Measurements from ENCODE around the gene ZNF107. TPM values are rescaled to one million over a fixed set of nuclear protein-coding genes. Genes with fewer than 3 reads are reported as not detected.

Gene ZNF107
- total RNA-seq: 5.6 and 5.8 TPM in 2 replicates
- 0.73 and 0.77 TPM in 2 replicates for polyA plus RNA-seq
- 0.98 and 1.2 TPM in 2 replicates for polyA plus RNA-seq (2011; cell fraction: cytosol; rRNA removed)
- 6.8 and 7.7 TPM in 2 replicates for polyA plus RNA-seq (2011; cell fraction: nucleus; rRNA removed)
- polyA plus RNA-seq (2012): 1.5 and 1.7 TPM in 2 replicates
- polyA minus RNA-seq: 2.9 and 3.5 TPM in 2 replicates
- 1.8 TPM for polyA minus RNA-seq (2011; cell fraction: cytosol; rRNA and poly(A)+ RNA removed)
- polyA minus RNA-seq (2011; cell fraction: nucleus; rRNA and poly(A)+ RNA removed): 6.8 and 11.5 TPM in 2 replicates
- Bru-seq, nascent RNA: percentile 89 among the genes with signal in this experiment
- percentile 74 among the genes with signal in this experiment for BruChase-seq, experiment 1, labeled RNA remaining after a 6-hour chase
- percentile 78 among the genes with signal in this experiment for BruChase-seq, experiment 2, labeled RNA remaining after a 2-hour chase
- long read RNA-seq, full-length matches to known transcripts: 3 of 7 reads
- long read RNA-seq, partial matches to known transcripts: 0 of 7 reads
- long read RNA-seq, other reads (novel, unspliced or antisense): 4 of 7 reads

- Histone ChIP-seq H3K36me3 (ENCODE audit: control insufficient read depth in 2 of 2, extremely low read depth in 1 of 2, insufficient read depth in 2 of 2, low read length in 2 of 2) (peaks cover 0 to 3% of the 10 kb centered on the region in 2 experiments), H3K79me2 (ENCODE audit: control insufficient read depth, insufficient read depth, low read length) (peaks cover 23% of the 10 kb centered on the region), H3K9me1 (replicated peaks; ENCODE audit: control insufficient read depth, extremely low read depth, insufficient read depth, low read length) (no peaks in the 10 kb centered on the region), H3K4me1 (ENCODE audit: control insufficient read depth, extremely low read depth, insufficient read depth, low read length) (peaks cover 8% of the 10 kb centered on the region), H3K9me3 (replicated peaks; ENCODE audit: control insufficient read depth, insufficient read depth, low read length) (no peaks in the 10 kb centered on the region), H3K27ac (ENCODE audit: insufficient read depth, low read depth, low read length) (peak within 1 kb of the TSS; percentile 68), H3K9ac (replicated peaks; ENCODE audit: extremely low read depth, insufficient read depth, low read length) (peak within 1 kb of the TSS; percentile 85), H3K4me2 (ENCODE audit: insufficient read depth, low read length) (peak within 1 kb of the TSS; percentile 92), H2AFZ (ENCODE audit: low read depth, low read length) (peak within 1 kb of the TSS; percentile 91), H3K4me3 (replicated peaks in 1 of 3; ENCODE audit: insufficient read depth in 1 of 3, low read depth in 1 of 3, low read length in 3 of 3) (peak within 1 kb of the TSS; percentile 84 to 93 (median 87)), H3K27me3 (ENCODE audit: control insufficient read depth in 2 of 2, insufficient read depth in 2 of 2, low read length in 2 of 2) (no peaks in the 10 kb centered on the region), H4K20me1 (replicated peaks; ENCODE audit: control insufficient read depth, extremely low read depth, insufficient read depth, low read length) (no peaks in the 10 kb centered on the region)
- POLR2A ChIA-PET: interaction anchor here (0.7 kb wide), 1 partner anchor 103 kb away, joined by 7 read pairs; the partner anchor contains the start of gene ZNF680
- TF ChIP-seq POLR2A (IDR thresholded peaks at IDR 0.05; ENCODE audit: low read depth, low read length): peak; percentile 47
- TF ChIP-seq EZH2 (IDR thresholded peaks at IDR 0.05; ENCODE audit: borderline replicate concordance, low read depth, low read length, severe bottlenecking): no peak
- TF ChIP-seq CTCF (IDR thresholded peaks at IDR 0.05; ENCODE audit: extremely low read depth in 1 of 2, insufficient read depth in 1 of 2, low read depth in 1 of 2, low read length in 2 of 2): no peak
- TF ChIP-seq POLR2AphosphoS5 (IDR thresholded peaks at IDR 0.05; ENCODE audit: insufficient read depth, low read depth, low read length): peak; percentile 41
- CTCF ChIA-PET: no interaction called here
- BruUV-seq (replicated peaks): TSS peak; percentile 50
- DNase-seq (ENCODE audit: low read depth, low spot score) (peak; percentile 91), FAIRE-seq (peak; percentile 98)
- dilution Hi-C loops (cut with MboI; ENCODE audit: extremely low pct_ligation_motif_present, low sequenced_read_pairs): no loop called here
- intact Hi-C loops (cut with micrococcal nuclease): loop anchor here (1.0 kb wide), 2 partner anchors 103 to 128 kb away; partner anchors contain the start of genes ZNF138 and ZNF680
Observed at GRCh38 chr7:64665980-64666662, at the start of gene ZNF107. Gene ZNF107 (plus strand): TSS chr7:64666133. CDS start chr7:64666283, 150 bp downstream.
